NCI-H2081 treated with DMSO at 0.1 percent for 48 hours (cell line): ENCODE data around the gene PLP1.
A peak's percentile ranks its signal among the peaks of the same experiment; 100 is the strongest.
"Not testable (repeated sequence)": the region's sequence is repeated elsewhere in the genome, so short reads cannot be mapped to it uniquely, and the experiment has no call there.

Experiments used
- DNase-seq: peaks from one replicate; lab custom pipeline; 2025; lab: John Stamatoyannopoulos, UW

PLP1 gene, protein sequence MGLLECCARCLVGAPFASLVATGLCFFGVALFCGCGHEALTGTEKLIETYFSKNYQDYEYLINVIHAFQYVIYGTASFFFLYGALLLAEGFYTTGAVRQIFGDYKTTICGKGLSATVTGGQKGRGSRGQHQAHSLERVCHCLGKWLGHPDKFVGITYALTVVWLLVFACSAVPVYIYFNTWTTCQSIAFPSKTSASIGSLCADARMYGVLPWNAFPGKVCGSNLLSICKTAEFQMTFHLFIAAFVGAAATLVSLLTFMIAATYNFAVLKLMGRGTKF

DNA sequence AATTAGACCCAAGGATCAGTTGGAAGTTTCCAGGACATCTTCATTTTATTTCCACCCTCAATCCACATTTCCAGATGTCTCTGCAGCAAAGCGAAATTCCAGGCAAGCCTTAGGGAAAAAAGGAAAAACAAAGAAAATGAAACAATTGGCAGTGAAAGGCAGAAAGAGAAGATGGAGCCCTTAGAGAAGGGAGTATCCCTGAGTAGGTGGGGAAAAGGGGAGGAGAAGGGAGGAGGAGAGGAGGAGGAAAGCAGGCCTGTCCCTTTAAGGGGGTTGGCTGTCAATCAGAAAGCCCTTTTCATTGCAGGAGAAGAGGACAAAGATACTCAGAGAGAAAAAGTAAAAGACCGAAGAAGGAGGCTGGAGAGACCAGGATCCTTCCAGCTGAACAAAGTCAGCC is at the start of gene PLP1:
TSS of gene PLP1 (plus strand) at position 295 of the 400 bp plus-strand sequence. CDS start 156 bp downstream, outside the sequence.
- DNase-seq = no peak

DNA sequence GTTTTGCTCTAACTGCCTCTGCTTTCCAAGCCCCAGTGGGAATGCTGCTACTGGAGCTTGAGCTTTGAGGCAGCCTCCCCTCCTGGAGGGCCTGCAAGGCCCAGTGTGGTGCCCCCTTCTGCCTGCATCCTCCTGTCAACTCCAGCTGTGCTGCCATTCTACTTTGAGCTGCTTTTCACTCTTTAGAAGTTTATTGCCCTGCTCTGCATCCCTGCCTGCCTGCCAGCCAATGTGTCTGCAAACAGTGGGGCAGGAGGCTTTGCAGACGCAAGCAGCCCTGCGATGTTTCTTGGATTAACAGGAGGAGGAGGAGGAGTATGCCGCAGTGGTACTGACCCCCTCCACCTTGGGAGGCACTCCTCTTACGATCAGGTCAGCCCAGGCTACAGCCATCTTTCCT is 49.5 kb upstream of the PLP1 start:
- DNase-seq = no peak

DNA sequence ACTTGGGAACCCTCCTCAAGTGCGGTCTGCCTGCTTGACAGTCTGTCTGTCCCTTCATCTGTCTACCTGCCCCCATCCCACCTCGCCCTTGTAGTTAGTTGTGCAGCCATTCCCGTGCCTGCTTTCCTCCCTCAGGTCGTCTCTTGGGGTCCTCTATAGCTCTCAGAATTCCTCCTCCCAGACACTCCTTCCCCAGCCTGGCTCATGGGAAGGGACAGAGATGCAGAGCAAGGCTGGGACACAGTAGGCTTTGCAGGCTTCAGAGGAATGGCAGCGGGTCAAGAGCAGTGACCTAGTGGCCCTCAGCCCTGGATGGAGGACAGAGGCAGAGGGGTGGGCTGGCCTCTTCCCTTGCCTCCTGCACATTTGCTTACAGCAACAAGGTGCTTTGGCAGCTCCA is 47.6 kb upstream of the PLP1 start:
- no peak for DNase-seq

DNA sequence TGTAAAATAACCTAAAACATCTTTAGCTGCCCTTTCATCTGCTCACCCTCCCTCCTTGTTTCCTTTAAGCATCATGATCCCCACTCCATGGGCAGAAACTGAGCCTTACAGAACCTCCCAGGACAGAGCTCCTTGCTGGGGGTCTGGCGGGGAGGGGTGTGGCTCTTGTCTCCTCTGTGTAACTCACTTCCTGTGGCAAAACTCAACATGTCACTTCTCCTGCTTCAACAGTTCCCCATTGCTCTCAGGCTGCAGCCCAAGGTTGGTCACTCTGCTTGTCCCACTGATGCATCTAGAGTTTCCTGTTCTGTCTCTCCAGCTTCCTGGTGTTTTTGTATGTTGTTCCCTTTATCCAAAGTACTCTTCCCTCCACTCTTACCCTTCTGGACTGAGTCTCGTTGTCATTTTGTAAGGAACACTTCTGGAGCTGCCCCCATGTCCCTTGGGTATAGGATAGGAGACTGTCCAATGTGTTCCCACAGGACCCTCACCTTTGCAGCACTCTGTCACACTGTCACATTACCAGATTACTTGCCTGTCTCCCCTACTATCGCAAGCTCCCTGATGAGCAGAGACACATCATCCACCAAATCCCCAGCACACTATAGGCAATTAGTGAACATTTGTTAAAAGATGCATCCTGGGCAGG is 46.4 kb upstream of the PLP1 start:
- DNase-seq = no peak

DNA sequence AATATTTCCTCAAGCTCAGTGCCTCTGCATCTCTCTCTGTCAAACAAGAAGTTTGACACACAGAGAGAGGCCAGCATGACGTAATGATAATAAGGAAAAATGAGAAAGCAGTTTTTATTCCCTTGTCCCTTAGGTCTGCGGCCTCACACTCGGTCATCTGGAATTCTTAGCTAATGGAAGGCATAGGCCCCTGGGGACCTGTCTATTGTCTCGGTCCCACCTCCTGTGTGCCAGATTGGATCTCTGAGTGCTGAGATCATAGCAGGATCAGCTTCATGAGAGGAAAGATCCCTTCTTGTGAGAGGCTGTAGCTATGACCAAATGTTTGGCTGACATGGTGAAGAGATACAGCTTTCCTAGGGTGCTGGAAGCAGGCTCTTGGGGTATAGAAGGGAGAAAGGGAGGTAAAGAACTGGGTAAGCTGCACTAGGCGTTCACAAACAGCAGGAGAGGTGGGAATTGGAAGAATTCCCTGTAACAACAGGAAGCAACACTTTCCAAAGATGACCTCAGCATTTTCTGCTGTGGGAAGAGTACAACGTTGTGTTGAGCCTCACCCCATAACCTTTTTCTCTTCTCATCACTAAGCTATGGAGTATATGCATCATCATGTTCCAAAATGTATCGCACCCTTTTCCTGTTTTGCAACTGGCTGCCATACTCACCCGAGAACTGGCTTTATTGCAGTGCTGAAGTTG is 45.7 kb upstream of the PLP1 start:
- DNase-seq = peak; percentile 10

DNA sequence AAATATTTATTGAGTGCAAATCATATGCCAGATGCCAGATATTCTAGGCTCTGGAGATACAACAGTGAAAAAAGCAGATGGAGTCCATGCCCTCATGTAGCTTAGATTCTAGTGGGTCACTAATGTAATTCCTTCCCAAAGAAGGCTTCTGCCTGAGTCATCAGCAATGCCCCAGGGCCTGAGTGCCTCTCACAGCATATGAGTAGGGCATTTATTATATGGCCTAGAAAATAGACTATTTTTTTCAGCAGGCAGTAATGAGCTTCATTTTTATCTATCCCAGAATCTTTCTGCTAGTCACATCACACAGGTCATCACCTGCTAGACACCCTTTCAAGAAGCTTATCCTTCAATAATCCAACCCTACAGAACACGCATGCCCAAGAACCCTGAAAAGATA is 43.6 kb upstream of the PLP1 start:
- no peak for DNase-seq

DNA sequence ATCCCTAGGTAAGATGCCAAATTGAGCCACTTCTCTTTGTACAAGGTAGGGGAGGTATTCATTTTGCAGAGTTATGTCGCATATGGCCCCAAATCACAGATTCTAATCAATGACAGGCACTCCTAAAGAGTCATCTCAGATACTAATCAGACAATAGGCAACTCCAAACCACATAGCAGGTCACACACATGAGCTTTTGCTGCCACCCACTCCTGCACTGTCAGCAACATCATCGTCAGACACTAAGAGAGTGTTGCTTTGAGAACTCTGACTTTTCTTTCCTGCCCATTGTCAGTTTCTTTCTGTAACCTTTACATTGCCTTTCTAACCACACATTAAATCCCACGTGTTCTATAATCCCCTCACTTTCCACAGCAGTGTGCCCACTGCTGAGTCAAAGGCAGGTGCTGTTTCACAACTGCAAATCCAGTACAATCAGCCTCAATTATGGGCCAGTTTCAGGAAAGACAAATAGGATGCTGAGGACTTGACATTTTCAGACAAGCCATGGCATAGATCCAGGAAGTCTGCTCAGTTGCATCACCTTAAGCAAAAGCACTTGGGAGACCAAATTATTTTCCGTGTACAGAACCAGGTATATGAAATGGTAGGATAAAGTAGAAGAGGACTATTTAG is 42.4 kb upstream of the PLP1 start:
- peak; percentile 64 for DNase-seq

DNA sequence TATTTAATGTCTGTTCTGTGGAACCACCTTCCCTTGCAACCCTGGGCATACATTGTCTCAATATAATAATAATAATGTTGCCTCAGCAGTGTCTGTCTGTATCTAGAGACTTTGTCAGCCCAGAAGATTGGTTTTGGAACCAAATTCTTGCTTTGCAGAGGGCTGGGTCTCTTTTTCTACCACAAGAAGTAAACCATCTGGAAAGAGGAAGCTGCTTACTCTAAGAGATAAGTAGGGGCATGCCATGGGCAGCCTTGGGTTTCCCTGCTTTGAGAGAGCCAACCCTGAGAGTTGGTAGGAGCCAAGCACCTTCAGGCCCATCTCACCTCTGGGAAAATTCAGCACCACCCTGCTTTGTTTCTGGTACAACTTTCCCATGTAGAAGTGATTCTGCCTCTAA is 38.9 kb upstream of the PLP1 start:
- DNase-seq = no peak

DNA sequence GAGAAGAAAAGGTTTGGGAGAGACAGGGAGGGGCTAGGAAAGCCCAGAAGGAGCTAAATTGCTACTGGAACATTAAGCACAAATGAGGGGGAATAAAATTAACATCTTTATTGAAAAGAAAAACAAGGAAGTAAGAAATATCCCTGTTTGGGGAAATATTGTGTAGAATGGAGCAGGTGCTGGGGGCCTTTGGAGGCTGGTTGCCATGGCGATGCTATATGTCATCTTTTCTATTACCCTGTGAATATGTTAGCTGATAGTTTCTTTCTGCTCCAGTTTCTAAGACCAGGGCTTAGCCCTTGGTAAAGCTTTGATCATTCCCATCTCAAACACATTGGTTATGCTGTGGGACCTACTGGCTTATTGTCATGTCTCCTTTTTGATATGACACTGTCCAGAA is 37.2 kb upstream of the PLP1 start:
- no peak for DNase-seq

DNA sequence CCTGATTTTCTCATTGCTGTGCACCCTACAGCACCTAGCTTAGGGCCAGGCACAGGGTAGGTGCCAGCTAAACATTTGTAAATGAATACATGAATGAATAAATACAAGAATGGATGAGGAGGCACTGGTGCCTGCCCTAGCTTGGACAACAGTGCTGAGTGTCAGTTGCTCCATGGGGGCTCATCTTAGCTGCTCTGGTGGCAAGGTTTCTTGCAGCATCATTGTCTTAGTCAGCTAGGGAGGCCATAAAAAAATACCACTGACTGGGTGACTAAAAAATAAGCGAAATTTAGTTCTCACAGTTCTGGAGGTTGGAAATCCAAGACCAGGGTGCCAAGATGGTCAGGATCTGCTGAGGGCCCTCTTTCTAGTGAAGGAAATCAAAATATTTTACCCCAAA is 34.8 kb upstream of the PLP1 start:
- no peak for DNase-seq

DNA sequence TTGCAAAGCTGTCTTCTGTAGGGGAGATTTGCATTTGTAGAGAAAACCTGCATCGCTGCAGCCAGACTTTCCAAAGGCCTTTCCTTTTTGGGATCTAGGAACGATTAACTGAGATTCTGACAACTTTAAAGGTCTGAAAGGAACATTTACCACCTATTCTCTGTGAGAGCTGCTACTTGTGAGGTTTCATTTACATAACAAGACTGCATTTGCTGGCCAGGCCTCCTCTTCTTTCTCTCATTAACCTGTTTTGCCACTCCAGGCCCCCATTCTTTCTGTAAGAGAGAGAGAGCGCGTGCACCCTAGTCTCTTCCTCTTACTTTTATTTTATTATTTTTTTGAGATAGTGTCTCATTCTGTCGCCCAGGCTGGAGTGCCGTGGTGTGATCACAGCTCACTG is 34.3 kb upstream of the PLP1 start:
- DNase-seq = no peak

DNA sequence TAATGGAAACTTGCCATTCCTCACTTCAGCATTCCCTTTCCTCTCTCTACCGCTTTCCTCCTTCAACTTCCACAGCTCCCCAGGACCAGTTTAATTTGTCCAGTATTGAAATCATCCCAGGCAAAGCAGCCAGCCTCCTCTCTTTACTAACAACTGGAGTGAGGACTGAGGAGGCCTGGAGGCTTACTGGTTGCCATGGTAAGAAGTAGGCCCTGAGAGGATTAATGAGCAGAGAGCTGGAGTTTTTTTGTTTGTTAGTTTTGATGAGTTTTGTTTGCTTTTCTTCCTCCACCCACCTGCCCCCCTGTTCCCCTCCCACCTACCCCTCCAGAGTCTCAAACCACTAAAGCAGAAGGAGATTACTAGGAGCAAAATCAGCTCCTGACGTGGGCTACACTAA is 29.5 kb upstream of the PLP1 start:
- no peak for DNase-seq

DNA sequence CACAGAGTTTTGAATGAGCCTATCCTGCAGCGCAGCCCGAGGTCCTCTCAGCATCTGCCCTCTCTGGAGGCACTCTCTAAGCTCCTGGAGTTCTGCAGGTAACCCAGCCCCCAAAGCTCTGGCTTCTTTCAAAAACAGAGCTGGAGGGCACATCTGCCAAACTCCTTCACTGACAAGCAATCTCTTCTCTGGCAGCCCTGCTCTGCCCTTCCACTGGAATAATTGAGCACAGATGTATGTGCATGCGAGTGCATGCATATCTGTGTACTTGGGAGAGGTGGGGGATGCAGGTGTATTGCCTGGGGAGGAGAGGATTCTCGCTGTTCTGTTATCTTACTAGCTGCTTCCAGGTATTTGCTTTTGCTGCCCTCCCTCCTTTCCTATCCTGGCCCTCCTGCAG is 22.2 kb upstream of the PLP1 start:
- DNase-seq = no peak

DNA sequence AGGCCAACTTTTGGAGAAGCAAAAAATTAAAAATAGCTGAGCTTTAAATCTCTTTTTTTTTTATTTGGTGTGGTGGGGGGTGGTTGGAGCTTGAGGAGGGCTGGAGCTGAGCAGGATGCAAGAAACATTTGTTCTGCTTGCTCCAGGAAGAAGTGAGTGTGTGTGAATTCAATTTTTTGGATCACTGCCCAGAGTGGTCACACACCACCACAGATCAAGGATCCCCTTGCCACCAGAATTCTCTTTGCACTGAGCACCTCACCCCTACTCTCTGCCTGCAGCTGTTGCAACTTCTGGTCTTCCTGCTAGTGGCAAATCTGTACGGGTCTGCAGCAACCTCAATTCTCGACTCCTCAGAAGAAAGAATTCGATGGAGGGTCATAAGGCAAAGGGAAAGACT is 19.9 kb upstream of the PLP1 start:
- no peak for DNase-seq

DNA sequence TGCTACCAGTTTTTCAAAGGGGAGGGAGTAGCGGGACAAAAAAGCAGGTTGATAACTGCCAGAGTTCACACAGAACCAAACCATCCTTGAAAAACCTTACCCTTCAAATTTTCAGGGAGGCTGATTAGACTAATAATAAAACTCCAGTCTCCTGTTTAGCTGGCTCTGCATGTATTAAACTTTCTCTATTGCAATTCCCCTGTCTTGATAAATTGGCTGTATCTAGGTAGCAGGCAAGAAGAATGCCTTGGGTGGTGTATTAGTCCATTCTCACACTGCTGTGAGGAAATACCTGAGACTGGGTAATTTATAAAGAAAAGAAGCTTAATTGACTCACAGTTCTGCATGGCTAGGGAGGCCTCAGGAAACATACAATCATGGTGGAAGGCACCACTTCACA is 18.1 kb upstream of the PLP1 start:
- DNase-seq = no peak

DNA sequence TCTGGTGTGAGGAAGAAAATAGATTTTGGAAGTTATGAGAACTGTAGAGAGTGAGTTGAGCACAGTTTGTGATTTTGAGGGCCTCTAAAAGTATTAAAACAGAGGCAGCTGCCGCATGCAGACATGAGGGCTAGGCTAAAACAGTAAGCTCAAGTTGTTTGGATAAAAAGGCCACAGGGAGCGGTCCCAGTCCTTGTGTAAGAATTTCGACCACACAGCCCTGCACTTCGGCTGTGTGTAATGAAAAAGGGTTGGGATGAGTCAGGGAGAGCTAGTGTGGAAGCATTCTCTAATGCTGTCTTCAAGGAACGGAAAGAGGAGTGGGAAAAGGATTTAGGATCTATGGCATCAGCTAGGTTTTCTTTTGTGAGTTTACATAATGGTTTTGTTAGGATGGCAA is 13.1 kb upstream of the PLP1 start:
- not testable (repeated sequence) for DNase-seq

DNA sequence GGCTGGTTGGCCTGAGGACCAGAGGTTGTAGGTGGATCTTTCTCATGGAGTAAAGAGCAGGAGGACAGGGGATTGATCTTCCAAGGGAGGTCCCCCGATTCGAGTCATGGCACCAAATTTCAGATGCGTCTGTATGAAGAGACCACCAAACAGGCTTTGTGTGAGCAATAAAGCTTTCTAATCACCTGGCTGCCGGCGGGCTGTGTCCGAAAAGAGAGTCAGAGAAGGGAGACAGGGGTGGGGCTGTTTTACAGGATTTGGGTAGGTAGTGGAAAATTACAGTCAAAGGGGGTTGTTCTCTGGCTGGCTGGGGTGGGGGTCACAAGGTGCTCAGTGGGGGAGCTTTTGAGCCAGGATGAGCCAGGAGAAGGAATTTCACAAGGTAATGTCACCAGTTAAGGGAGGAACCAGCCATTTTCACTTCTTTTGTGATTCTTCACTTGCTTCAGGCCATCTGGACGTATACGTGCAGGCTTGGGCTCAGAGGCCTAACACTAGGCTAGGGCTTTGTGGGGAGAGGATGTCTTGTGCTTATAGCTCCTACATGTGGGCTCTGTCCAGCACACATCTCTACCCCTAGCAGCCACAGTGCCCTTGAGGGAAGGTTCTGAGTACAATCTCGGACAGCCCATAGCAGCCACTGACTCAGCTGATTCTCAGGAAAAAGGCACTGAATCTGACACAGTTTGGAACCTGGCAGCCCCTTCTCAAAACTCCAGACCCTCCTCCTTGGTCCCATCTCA is 9.7 kb upstream of the PLP1 start:
- not testable (repeated sequence) for DNase-seq

DNA sequence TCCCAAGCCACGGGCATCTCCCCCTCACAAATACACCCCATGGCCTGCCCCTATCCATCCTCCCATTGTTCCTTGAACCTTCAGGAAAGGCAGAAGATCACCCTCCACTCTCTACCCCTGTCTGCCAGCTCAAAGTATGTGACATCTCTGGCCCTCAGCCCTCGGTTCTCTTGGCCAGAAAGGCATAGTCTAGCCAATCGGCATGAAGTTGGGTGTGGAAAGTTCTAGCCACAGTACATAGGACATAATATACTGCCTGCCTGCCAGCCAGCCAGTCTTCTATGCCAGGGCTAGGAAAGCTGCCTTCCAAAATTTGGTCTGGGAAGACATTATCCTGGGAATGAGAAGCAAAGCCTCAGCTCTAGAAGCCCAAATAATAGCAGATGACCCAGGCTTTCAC is 3.2 kb upstream of the PLP1 start:
- DNase-seq = no peak

DNA sequence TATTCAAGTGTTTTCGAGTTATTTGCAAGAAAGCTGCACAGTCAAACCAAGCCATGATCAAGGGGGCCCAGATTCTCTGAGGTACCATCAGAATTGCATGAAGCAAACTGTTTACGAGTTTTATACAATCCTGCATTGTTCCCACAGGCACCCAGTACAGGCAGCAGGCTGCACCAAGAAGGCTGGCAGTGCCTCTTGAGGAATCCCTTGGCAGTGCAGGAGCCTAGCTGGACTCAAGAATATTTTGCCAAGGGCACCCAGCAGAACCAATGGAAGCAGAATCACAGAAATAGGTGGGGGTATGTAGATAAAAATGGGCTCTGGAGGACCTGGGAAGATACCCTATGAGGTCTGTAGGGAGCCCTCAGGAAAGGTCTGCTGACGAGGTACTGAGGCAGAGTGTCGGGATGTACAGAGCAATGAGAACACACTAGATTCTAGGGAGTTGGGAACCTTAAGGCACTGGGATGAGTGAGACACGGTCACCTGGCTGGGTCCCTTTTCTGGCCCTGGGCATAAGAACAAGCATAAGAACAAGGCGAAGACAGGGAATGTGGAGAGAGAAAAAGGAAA is 2.5 kb upstream of the PLP1 start:
- DNase-seq = no peak

DNA sequence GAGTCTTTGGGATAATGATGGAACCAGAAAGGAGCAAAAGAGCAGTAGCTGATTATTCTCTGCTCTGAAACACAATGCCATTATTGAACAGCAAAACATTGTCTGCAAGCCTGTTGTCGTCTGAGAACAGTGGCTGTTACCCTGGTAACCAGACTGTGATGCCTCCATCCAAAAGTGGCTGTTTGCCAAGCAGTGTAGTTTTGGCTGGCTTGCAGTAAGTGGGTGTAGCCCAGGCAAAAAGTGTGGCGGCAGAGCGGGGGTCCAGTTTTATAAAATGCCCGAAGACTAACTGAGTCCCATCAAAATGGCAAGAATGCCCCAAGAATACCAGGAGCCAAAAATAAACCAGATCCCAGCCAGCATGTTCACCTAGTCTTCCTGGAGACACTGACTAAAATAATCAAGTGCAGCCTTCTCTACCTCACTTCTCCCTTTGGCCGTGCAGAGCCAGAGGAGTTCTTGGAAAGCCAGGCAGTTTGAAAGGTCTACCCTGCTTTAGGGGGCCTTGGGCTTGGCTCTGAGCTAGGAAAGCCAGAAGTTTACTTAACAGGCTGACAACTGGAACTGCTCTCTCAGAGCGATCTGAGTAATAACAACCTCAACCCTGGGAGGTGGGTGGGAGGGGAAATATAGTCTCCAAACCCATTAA is 2.6 kb downstream of the PLP1 start:
- DNase-seq = no peak

DNA sequence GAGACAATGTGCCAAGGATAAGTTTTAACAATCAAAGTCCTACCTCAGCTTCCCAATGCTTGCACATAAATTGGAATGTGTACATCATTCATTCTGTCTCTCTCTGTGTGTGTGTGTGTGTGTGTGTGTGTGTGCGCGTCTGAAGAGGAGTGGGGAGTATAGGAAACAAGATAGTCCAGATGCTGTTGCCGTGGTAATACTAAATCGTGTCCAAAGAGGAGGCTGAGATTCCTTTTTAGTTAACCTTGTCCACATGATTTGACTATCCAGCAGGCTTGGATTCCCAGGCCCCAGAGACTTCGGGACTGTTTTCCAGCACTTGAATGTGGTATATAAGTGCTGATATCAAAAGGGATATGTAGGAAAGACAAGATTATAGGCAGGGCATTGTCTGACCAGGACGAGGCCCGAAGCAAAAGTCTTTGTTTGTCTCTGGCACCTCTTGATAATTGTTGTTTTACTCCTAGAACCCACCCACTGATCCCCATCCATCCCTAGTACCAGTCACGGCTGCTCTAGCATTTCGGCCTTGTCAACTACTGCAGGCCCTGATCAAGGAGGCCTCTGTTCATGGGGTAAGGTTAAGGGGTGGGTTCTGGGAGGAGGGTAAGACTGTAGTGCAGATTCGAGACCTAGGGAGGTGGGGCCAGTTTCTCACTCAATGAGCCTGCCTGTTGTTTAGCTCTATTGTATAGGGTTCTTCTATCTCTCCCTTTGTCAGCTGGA is 3.9 kb downstream of the PLP1 start:
- no peak for DNase-seq
